Thyroid gland (tissue), 4 donors: Measurements from ENCODE around the gene PTDSS2. TPM values are rescaled to one million over a fixed set of nuclear protein-coding genes. Genes with fewer than 3 reads are reported as not detected.
A peak's percentile ranks its signal among the peaks of the same experiment; 100 is the strongest.

Experiments
- DNase-seq, 2 donors: peaks; one replicate each; pipeline ENCODE4 v3.0.0-alpha.2; 2019
- H3K27ac ChIP-seq, 3 donors: fragments of 200-600 bp; sonication (generic); 1 replicate in 2 of 3; 2 replicates in 1 of 3; pipeline ENCODE4 v1.5.1; 2016 to 2019; ENCODE audit warnings: mild to moderate bottlenecking in 1 of 3, moderate library complexity in 1 of 3
- H3K27me3 ChIP-seq: fragments of 200-600 bp; sonication (generic); one replicate; pipeline ENCODE4 v1.5.1; 2019
- H3K36me3 ChIP-seq, 2 donors: fragments of 200-600 bp; sonication (generic); one replicate each; pipeline ENCODE4 v1.5.1; 2016 to 2019
- H3K4me1 ChIP-seq, 2 donors: fragments of 200-600 bp; sonication (generic); one replicate each; pipeline ENCODE4 v1.5.1; 2017 to 2019
- H3K4me3 ChIP-seq, 3 donors: fragments of 200-600 bp; sonication (generic); replicated peaks in 1 of 3; 1 replicate in 2 of 3; 2 replicates in 1 of 3; pipeline ENCODE4 v1.5.1; 2016; ENCODE audit warnings: mild to moderate bottlenecking in 1 of 3
- H3K9me3 ChIP-seq: fragments of 200-600 bp; sonication (generic); one replicate; pipeline ENCODE4 v1.5.1; 2017
- CTCF ChIP-seq, 6 experiments: fragments of 200-600 bp in 3 of 6; fragments of 450-650 bp in 3 of 6; sonication (generic) in 3 of 6; IDR thresholded peaks; one replicate each; pipeline ENCODE4 v1.5.1; 2016 to 2019; ENCODE audit warnings: antibody characterized with exemption in 6 of 6, mild to moderate bottlenecking in 2 of 6, inconsistent platforms in 1 of 6, moderate library complexity in 1 of 6
- POLR2A ChIP-seq, 2 donors: fragments of 450-650 bp; IDR thresholded peaks; one replicate each; pipeline ENCODE4 v1.6.1; 2017; ENCODE audit warnings: antibody characterized with exemption in 2 of 2, mild to moderate bottlenecking in 2 of 2, moderate library complexity in 1 of 2
- WGBS, 2 donors: methylation state at CpG; one replicate each; pipeline ENCODE4 v1.1.5; 2017; 5-methylcytosine and 5-hydroxymethylcytosine counted together
- intact Hi-C: fragments of 100-400 bp; cut with DNase I; formaldehyde crosslinking; loops from one replicate; pipeline ENCODE4 v1.15.1; 2023
- total RNA-seq, 4 donors: library from RNA; depleted of rRNA; stranded (reverse); fragments of >200 nt; gene quantifications; one replicate each; pipeline ENCODE4 v1.2.3, GENCODE V29; 2016

PTDSS2 gene
- total RNA-seq, 4 donors from 2014 or later: 40.8 to 69.9 (median 41.7) TPM

GRCh38 chr11:469684-470560 lies 19.8 kb downstream of the PTDSS2 start:
- intact Hi-C loops: no loop called here
- H3K36me3 ChIP-seq: no peaks in the 10 kb centered on the region
- H3K9me3 ChIP-seq: no peaks in the 10 kb centered on the region
- no peak overlapping the region for H3K4me3 ChIP-seq
- no peaks in the 10 kb centered on the region for H3K27me3 ChIP-seq
- TF ChIP-seq CTCF (IDR thresholded peaks at IDR 0.05) (peak in 3 of 6 experiments; percentile 18 to 43 (median 36)), POLR2A (IDR thresholded peaks at IDR 0.05) (peak in 1 of 2 donors; percentile 39)
- peaks cover 11 to 16% of the 10 kb centered on the region in 2 donors for H3K4me1 ChIP-seq
- peak; percentile 75 to 78 for DNase-seq
- peak overlapping the region; percentile 44 to 79 (median 66) for H3K27ac ChIP-seq
- 64 to 69% methylated on average over 21 to 28 of the region's 28 CpGs for WGBS, 2 donors

- H3K27ac ChIP-seq: no peak overlapping the region
- WGBS, 2 donors: 94 to 96% methylated on average over 51 to 54 of the region's 61 CpGs
- H3K4me1 ChIP-seq: peaks cover 11 to 16% of the 10 kb centered on the region in 2 donors
- no peak overlapping the region for H3K4me3 ChIP-seq
- H3K9me3 ChIP-seq: no peaks in the 10 kb centered on the region
- no peaks in the 10 kb centered on the region for H3K36me3 ChIP-seq
- intact Hi-C loops: no loop called here
- no peak for TF ChIP-seq CTCF (IDR thresholded peaks at IDR 0.05)
- TF ChIP-seq POLR2A (IDR thresholded peaks at IDR 0.05): no peak
- no peak for DNase-seq
- no peaks in the 10 kb centered on the region for H3K27me3 ChIP-seq
Observed at GRCh38 chr11:471468-472145, 21.5 kb downstream of the PTDSS2 start.

- Histone ChIP-seq H3K4me1 (peaks cover 11 to 16% of the 10 kb centered on the region in 2 donors), H3K27ac (no peak overlapping the region), H3K9me3 (no peaks in the 10 kb centered on the region), H3K27me3 (no peaks in the 10 kb centered on the region), H3K4me3 (no peak overlapping the region), H3K36me3 (no peaks in the 10 kb centered on the region)
- 83 to 90% methylated on average over 8 to 12 of the region's 13 CpGs for WGBS, 2 donors
- TF ChIP-seq POLR2A (IDR thresholded peaks at IDR 0.05) (no peak), CTCF (IDR thresholded peaks at IDR 0.05) (no peak)
- intact Hi-C loops: no loop called here
- no peak for DNase-seq
Observed at GRCh38 chr11:472272-472671, 22.2 kb downstream of the PTDSS2 start.

GRCh38 chr11:472816-473215 lies 22.7 kb downstream of the PTDSS2 start:
- Histone ChIP-seq H3K36me3 (no peaks in the 10 kb centered on the region), H3K4me3 (no peak overlapping the region), H3K4me1 (peaks cover 11 to 16% of the 10 kb centered on the region in 2 donors), H3K27me3 (no peaks in the 10 kb centered on the region), H3K9me3 (no peaks in the 10 kb centered on the region), H3K27ac (no peak overlapping the region)
- intact Hi-C loops: no loop called here
- DNase-seq: no peak
- no peak for TF ChIP-seq CTCF (IDR thresholded peaks at IDR 0.05)
- TF ChIP-seq POLR2A (IDR thresholded peaks at IDR 0.05): no peak
- WGBS, 2 donors: 94 to 95% methylated on average over 12 to 27 of the region's 28 CpGs

GRCh38 chr11:473415-473814 lies 23.3 kb downstream of the PTDSS2 start:
- WGBS, 2 donors: 95 to 96% methylated on average over 17 to 19 of the region's 19 CpGs
- TF ChIP-seq CTCF (IDR thresholded peaks at IDR 0.05) (no peak), POLR2A (IDR thresholded peaks at IDR 0.05) (no peak)
- H3K27me3 ChIP-seq: no peaks in the 10 kb centered on the region
- no peak overlapping the region for H3K27ac ChIP-seq
- H3K4me3 ChIP-seq: no peak overlapping the region
- peaks cover 11 to 16% of the 10 kb centered on the region in 2 donors for H3K4me1 ChIP-seq
- intact Hi-C loops: no loop called here
- no peaks in the 10 kb centered on the region for H3K9me3 ChIP-seq
- H3K36me3 ChIP-seq: no peaks in the 10 kb centered on the region
- no peak for DNase-seq
